Forelimb muscle (tissue), 1 donor: ENCODE measurements around the gene CKAP5. TPM values are rescaled to one million over a fixed set of nuclear protein-coding genes. Genes with fewer than 3 reads are reported as not detected.

Experiments used
- DNase-seq: peaks from one replicate; pipeline ENCODE4 v3.0.0-alpha.2; 2013; ENCODE audit warnings: low read depth
- polyA plus RNA-seq: library from polyadenylated mRNA; unstranded; fragments of 120-200 nt; gene quantifications from one replicate; pipeline ENCODE4 v1.2.1, GENCODE V29; 2013; ENCODE audit not compliant: insufficient read length

Gene CKAP5
- 49.9 TPM for polyA plus RNA-seq

- DNase-seq = peak; percentile 73
Measured at GRCh38 chr11:46845740-46846509, at the start of gene CKAP5. TSS of gene CKAP5 (minus strand) at chr11:46846280. CDS start at chr11:46821231, 25,049 bp downstream.

DNA sequence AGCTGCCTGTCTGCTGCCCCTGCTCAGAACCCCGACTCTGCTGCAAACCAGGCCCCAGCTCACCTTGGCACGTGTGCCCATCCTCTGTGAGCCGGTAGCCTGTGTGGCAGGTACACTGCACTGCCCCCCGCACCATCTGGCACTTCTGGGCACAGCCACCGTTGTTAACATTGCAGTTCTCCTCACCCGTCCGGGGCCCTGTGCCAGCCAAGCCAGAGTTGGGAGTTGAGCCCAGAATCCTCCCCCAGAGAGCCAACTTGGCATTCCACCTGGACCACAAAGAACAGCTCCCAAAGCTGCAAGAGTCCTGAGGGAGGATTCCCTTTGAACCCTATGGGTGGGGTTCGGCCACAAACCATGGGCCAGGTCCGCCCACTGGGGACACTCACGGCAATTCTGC, 49.7 kb upstream of the CKAP5 start:
- no peak for DNase-seq

DNA sequence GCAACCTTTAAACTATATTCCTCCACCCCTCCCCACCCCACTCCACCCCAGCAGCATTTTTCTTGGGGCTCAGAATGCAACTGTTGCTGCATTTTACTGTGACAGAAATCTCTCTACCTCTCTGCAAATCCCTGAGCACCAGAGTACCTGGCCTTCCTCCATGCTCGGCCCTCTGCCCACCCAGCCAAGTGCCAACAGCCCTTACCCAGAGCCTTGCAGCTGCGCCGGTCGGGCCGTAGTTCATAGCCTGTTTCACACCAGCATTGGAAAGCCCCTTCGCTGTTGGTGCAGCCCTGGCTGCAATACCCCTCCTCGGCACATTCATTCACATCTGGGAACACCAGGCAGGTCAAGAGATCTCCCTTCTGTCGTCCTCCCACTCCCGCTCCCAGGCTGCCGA, 48.9 kb upstream of the CKAP5 start:
- DNase-seq = no peak

DNA sequence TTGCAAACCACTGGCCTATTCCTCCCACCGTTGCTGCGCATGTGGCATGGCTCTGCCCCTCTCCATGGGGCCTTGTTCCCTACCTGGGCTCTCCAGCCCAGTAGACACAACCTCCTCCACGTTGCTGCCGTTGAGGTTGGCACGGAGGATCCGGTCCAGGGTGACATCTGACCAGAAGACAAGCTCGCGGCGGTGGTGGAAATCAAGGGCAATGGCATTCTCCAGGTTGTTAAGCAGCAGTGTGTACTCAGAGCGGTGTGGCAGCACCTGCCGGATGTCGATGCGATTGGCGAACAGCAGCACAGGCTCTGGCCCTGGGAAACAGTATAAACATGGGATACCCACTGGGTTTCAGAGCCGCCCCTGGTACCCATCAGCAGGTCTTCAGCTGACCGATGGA, 48.4 kb upstream of the CKAP5 start:
- DNase-seq = no peak

GRCh38 chr11:46892838-46893237, 46.8 kb upstream of the CKAP5 start:
- no peak for DNase-seq

DNA sequence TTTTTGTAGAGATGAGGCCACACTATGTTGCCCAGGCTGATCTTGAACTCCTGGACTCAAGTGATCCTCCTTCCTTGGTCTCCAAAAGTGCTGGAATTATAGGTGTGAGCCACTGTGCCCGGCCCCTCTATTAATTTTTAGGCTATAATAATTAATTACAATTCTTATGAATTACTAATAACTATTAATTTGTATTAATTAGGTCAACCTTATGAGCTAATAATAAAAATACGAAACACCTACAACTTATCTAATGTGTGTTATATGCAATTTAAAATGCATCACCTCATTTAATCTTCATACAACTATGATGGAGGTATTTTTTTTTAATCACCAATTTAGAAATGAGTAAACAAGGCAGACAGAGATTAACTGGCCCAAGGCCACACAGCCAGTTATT, 46.0 kb upstream of the CKAP5 start:
- no peak for DNase-seq

DNA sequence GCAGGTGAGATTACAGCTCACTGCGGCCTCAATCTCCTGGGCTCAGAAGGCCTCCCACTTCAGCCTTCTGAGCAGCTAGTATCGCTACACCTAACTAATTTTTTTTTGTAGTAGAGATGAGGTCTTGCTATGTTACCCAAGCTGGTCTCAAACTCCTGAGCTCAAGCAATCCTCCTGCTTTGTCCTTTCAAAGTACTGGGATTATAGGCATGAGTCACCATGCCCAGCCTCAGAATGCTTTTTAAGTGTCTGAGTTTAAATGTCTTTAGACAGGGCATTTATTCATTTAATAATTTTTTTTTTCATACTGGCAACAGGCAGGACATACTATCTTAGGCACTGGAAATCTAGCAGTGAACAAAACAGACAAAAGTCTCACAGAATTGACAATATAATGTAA, 44.6 kb upstream of the CKAP5 start:
- no peak for DNase-seq

DNA sequence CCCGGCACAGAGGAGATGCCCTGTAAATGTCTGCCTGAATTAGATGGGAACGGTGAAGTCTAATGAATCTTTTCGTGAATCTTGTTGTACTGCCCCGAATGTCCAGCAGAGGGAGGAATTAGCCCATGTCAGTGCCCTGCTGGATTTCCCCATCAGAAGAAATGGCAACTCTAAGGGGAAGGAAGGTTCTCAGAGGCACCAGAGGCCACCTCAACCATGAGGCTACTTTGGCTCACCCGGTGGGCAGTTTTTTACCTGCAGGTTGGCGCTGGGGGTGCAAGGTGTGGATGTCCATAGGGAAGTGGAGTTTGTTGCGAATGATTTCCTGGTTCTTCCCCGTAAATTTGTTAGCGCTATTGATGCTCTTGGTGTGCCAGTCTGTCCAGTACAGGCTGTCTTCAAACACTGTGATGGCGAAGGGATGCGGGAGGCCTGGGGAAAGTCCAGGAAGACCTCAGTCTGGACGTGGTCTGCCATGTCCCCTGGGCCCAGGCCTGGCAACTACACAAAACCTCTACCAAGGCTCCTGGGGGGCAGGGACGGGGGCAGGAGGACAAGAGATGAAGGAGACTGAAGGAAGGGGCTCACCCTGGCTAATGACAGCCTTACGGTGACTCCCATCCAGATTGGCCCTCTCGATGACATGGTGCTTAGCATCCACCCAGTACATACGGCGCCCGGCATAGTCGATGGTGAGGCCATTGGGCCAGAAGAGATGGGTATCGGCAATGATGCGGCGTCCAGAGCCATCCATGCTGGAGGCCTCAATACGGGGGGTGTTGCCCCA, 43.8 kb upstream of the CKAP5 start:
- DNase-seq = peak; percentile 53

GRCh38 chr11:46889251-46889650, 43.2 kb upstream of the CKAP5 start:
- DNase-seq = no peak

DNA sequence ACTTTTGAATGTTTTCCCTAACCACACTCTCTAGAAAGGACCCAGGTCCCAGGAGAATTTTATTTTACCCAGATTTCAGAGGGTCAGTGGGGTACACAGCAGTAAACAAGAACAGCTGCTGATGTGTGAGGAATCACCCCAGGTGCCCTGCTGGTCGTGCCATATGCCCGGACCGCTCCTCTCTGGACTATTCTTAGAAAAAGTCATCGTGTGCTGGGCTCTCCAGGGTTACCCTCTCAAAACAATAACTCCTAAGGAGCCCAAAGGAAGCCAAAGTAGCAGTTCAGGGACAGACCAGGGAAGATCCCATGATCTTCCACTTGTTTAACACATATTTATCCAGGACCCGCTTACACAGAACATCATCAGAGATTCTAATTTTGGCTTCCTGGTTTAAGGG, 42.6 kb upstream of the CKAP5 start:
- no peak for DNase-seq

- no peak for DNase-seq
Measured at GRCh38 chr11:46886211-46886610, 40.1 kb upstream of the CKAP5 start.

DNA sequence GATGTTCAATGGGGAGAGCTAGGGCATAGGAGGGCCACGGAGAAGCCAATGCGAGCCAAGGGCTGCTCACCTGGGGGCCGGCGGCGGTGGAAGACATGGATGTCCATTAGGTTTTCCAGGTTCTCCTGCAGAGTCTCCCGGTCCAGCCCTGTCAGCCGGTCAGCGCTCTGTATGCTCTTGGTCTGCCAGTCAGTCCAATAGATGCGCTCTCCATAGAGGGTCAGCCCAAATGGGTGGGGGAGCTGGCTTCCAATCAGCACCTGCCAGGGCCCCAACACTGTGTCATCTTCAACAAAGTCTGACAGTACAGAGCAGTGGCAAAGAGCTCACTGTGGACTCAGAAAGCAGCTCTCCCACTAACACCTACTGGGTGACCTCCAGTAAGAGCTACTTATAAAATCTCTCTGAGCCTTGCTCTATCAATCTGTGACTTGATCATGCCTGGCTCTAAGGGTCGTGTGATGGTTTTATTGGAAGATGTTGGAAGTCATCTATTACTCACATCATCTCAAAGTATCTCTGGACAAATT, 33.0 kb upstream of the CKAP5 start:
- no peak for DNase-seq

- no peak for DNase-seq
Measured at GRCh38 chr11:46877580-46877979, 31.5 kb upstream of the CKAP5 start.

- no peak for DNase-seq
Measured at GRCh38 chr11:46876471-46876870, 30.4 kb upstream of the CKAP5 start.

- no peak for DNase-seq
Measured at GRCh38 chr11:46874586-46874985, 28.5 kb upstream of the CKAP5 start.

DNA sequence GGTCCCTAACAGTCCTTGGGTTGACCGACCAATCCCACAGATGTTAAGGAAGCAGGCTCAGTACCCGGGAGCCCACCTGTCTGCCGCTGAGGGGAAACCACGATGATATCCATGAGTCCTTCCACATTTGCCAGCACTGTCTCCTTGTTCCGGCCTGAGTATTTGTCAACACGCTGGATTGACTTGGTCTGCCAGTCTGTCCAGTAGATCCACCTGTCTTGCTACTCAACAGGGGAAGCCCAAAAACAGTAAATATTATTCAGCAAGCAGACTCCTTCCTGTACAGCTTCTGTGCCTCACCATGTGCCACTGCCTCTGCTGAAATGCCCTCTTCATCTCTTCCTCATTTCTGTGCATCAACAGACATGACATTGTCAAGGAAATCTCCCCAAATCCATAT, 22.8 kb upstream of the CKAP5 start:
- no peak for DNase-seq

GRCh38 chr11:46865340-46865739, 19.3 kb upstream of the CKAP5 start:
- DNase-seq = no peak

DNA sequence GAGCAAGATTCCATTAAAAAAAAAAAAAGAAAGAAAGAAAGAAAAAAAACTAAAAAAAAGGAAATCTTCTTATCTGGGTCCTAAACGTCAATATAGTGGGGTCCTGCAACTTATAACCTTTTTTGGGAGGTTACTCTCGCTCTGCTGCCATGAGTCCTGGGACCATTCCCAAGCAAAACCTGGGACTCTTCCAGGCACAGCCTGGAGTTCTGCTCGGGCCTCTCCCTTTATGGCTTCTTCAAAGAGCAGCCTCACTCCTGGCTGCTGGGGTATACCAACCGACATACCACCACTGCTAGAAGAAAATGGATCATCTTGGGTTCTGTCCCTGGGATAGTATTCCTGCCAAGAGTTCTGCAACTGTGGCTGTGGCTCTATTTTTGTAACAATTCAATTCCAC, 14.1 kb upstream of the CKAP5 start:
- no peak for DNase-seq

DNA sequence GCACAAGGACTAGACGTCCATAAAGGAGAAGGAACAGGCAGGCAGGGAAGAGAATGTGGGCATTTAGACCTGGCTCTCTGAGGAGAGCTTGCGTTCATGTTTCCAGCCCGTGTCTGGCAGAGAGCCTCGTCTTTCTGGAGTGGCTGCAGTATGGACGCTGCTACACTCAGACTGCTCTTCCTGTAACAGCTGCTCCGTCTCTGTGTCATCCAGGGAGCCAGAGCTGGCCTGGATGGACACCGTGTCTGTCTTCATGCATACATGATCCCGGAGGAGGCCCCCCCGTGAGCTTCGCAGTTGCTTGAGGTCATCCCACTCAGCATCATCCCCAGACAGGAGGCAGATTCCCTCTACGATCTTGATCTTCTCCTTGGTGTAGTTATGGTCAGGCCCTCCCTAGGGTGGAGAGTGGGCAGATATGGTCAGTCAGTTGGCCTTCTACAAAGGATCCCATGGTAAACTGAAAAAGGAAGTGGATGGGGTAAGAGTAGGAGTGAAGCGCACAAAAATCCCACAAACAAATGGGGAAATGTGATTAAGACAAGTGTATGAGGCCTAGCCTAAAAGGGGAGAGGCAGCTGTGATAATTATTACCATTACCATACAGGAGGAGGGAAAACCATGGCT, 13.0 kb upstream of the CKAP5 start:
- no peak for DNase-seq

DNA sequence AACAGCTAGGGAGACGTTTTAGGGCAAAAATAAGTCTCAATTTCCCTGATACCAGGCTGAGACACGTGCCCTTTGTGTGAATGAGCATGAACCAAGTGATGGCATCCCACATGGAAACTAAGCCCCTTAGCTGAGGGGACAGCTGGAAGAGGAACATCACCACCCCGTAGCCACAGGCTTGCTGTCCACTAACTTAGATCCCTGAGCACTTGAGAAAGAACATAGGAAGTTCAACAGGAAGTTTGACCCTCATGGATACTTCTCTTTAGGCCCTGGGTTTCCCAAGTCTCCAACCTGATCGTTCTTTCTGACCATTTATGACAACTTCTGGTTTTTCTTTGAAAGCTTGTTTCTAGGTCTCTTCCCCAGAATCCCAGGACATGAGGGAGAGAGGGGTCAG, 11.6 kb upstream of the CKAP5 start:
- DNase-seq = no peak

DNA sequence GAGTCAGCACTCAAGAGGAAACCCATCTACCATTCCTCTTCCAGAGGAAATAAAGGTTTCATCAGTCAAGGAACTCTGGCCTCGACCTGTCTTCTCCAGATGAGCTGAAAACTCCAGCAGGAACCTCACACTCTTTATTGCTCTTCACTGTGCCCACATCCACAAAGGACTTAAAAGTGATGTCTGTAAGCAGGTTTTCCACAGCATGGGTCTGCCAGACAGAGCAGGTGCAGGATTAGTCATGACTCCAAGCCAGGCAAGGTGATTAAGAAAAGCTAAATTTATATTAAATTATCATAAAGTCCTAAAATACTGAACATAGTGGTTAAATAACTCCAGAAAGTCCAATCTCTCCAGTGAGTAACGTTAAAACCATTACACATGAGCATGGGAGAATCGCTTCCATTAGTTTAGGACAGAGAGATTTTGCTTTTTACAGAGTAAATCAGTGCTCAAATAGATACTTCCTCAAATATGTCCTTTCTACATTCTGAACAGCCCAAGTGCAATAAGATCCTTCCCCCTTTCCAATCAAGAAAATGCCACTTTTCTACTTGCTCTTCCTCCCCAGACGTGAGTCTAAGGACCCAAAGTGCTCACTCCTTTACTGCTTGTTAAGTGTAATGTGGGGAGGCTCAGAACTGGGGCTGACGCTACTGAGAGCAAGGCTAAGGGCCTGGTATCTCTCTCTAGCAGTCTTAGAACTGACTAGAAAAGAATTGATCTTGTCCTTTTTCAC, 10.7 kb upstream of the CKAP5 start:
- DNase-seq = no peak

DNA sequence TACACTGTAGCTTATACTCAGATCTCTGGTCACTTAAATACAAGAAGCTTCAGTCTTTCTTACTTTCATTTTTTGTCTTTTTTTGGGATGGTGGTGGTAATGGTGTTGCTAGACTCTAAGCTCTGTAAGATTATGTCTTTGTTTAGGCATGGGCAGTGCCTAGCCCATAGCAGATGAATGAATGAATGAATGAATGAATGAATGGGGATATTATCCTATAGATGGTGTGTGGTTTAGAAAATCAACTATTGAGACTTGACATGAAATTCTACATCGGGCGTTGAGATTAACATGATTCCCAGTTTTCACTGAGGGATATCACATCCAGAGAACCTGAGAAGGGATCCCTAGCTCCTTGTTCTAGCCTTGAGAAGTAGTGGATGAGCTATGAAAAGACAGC, 9.8 kb upstream of the CKAP5 start:
- DNase-seq = no peak
